Ramos (cell line): Measurements from ENCODE around the gene RBBP8NL.
"Not testable (repeated sequence)": the region's sequence is repeated elsewhere in the genome, so short reads cannot be mapped to it uniquely, and the experiment has no call there.

ENCODE experiments used
- in situ Hi-C: fragments of 300-500 bp; cut with MboI; formaldehyde crosslinking; loops from one replicate; pipeline ENCODE4 v1.14.3; 2022; ENCODE audit warnings: low sequenced_read_pairs; ENCODE audit not compliant: unreplicated experiment

The RBBP8NL gene

DNA sequence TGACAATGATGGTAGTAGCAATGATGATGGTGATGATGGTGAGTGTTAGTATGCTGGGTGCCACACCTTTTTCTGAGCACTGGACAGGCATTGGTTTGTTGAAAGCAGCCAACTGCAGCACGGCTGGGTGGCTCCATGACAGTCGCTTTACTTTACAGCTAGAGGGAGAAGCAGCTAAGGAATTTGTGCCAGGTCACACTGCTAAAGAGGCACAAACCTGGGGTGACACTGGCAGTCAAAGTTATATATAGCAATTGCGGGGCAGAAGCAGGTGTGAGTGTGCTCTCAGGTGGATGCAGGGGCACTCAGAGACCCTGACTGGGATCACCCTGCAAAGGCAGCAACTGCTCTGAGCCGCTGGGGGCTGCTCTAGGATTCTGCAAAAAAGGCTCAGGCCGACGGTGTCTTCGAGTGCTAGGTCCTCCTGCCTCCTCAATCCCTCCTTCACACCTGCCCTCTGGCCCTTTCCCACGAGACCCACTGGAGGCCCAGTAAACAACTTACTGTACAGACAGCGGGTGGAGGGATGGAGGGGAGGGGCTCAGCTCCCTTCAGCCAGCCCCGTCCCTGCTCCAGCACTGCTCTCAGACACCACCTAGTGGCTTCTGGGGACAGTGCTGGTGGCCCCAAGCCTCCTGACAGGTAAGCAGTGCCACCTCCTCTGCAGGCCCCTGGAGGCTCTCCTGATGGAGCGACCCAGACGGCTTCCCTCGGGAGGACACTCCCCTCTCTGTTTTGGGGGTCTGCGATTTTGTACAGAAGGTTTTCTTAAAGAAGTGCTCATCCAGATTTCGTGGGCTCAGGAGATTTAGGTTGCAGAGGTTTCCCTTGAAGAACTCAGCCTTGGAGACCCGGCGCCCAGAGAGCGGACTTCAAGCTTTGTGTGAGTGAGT lies 44.8 kb downstream of the RBBP8NL start:
- in situ Hi-C loops: loop anchor here (5.0 kb wide), 1 partner anchor 75 kb away; no protein-coding TSS in a partner anchor

DNA sequence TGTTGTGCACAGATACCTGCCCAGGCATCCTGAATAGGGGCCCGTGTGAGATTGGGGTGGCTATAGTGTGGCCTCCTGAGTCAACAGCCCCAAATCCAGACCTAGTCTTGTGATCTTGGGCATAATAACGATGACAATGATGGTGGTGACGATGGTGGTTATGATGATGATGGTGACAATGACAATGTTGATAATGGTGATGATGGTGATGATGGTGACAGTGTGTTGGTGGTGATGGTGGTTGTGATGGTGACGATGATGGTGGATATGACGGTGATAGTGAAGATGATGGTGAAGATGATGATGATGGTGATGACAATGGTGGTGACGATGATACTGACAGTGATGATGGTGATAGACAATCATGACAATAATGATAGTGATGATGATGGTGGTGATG lies 45.5 kb downstream of the RBBP8NL start:
- in situ Hi-C loops: loop anchor here (5.0 kb wide), 1 partner anchor 75 kb away; no protein-coding TSS in a partner anchor

DNA sequence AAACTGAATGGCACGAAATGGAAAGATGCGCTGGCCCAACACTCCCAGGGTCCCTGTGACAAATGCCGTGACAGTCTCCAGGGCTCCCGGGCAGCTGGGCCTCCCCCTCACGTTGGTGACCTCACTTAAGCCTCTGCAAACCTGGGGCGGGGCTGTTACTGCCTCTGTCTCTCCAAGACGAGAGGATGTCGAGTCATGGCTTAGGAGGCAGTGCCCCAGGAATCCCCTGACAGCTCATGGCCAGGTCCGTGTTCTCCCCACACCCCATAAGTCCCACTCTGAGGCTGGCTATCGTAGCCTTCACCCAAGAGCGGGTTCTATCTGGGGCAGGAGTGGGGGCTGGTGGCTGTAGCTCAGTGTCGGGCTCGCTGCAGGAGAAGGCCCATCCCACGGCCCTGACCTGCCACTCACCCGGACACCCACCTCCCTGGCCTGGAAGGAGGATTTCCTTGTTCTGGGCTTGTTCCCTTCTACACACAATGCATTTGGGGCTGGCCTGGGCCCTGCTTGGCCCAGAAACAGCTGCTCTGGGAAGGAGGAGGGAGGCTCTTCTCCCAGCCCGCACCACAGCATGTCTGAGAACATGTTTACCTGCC lies 46.0 kb downstream of the RBBP8NL start:
- in situ Hi-C loops: loop anchor here (5.0 kb wide), 1 partner anchor 74 kb away; no protein-coding TSS in a partner anchor

DNA sequence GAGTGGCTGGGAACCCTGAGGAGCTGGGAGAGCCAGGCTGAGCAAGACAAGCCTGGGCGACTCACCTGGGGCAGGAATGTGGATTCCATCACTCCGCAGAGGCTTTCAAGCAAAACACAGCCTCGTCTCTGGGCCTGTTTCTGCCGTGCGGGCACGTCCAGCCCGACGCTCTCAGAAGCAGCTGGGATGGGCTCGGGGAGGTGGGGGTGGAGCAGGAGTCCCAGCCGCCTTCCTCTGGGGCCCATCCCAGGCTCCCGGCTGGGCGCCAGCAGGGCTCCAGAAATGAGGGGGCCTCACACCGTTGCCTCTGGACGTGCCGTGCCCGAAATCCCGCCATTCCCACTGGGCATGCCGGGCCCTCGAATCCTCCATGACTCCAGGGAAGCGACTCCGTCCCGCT lies 49.1 kb downstream of the RBBP8NL start:
- in situ Hi-C loops: no loop called here

- in situ Hi-C loops: no loop called here
These were observed 49.6 kb downstream of the RBBP8NL start for GRCh38 chr20:62377615-62378178.

GRCh38 chr20:62377064-62377461 lies 50.3 kb downstream of the RBBP8NL start:
- in situ Hi-C loops: no loop called here

DNA sequence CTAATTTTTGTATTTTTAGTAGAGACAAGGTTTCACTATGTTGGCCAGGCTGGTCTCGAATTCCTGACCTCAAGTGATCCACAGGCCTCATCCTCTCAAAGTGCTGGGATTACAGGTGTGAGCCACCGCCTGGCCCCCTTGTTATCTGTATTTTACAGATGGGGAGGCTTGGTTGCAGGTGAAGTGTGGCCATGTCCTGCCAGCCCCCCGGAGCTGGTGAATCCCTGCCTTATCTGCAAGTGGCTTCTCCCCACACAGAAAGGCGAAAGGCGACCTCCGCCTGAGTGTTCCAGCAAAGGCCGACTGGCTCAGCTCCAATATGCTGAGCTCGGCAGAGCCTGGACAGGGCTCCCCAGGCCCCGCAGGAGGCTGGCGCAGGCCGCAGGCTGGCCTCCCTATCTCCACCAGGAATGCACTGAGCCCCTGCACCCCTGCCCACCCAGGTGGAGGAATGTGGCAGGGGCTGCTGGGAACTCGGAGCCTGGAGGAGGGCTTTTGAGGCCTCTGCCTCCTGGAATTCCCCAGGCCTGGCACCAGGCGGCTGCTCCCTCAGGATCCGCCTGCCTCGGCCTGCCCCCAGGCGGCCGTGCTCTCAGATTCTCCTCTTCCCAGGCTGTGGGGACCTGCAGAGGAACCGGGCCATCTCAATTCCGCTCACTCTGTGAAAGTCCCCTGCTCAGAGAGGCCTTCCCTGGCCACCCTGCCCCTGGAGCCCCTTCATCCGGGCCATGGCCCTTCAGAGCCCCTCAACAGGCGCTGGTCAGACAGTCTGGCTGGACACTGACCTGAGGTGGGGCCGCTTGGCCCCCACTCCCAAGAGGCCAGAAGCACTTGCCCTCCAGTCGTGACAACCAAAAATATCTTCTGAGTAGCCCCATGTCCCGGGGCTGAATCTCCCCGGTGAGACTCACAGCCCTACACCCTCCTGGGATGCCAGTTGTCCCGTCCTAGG lies 51.0 kb downstream of the RBBP8NL start:
- in situ Hi-C loops: no loop called here

DNA sequence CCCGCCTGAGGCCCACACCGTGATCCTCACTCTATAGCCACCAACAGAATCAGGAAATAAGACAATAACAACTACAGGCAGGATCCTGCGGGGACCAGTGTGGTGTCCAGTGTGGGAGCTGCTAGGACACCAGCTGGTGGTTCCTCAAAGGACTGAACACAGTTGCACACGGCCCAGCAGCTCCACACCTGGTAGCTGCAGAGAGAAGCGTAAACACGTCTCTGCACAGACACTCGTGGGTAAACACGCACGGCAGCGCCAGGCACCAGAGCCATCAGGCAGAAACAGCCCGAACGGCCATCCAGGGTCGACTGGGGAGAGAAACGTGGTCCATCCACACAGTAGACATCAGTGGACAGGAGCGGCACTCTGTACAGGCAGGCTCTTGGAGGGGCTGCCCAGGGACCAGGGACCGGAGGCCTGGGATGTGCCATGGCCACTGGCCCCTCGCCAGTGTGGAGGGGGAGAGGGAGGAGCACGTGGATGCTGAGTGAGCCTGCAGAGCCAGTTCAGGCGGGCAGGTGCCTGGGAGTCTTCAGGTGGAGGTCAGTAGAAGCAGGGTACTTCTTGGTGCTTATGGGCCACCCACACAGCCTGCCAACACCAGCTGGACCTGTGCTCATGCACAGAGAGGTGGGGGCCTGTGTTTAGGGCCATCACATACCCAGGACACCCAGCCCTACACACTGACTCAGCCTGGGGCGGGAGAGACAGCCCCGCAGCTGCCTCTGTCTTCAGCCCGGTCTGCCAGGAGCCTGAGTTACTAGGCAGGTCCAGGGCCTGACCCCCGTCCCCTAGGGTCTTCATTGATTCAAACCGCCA lies 52.8 kb downstream of the RBBP8NL start:
- in situ Hi-C loops: no loop called here

DNA sequence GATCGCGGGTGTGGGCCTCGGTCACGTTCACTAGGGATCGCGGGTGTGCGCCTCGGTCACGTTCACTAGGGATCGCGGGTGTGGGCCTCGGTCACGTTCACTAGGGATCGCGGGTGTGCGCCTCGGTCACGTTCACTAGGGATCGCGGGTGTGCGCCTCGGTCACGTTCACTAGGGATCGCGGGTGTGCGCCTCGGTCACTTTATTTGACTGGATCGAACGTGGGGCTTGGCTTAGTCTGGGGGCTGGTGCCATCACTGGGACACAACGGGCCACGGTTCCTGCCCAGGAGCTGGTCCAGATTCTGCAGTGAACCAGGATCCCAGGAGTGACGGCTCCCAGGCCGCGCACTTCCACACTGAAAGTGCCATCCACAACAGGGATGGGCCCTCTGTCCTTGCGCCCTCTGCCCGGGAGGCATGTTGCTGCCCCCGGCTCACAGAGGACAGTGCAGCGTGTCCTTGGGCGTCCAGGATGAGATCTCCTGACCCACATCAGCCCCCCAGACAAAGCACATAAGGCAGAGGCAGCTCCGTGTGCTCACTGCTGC lies 53.6 kb downstream of the RBBP8NL start:
- in situ Hi-C loops: not testable (repeated sequence)

DNA sequence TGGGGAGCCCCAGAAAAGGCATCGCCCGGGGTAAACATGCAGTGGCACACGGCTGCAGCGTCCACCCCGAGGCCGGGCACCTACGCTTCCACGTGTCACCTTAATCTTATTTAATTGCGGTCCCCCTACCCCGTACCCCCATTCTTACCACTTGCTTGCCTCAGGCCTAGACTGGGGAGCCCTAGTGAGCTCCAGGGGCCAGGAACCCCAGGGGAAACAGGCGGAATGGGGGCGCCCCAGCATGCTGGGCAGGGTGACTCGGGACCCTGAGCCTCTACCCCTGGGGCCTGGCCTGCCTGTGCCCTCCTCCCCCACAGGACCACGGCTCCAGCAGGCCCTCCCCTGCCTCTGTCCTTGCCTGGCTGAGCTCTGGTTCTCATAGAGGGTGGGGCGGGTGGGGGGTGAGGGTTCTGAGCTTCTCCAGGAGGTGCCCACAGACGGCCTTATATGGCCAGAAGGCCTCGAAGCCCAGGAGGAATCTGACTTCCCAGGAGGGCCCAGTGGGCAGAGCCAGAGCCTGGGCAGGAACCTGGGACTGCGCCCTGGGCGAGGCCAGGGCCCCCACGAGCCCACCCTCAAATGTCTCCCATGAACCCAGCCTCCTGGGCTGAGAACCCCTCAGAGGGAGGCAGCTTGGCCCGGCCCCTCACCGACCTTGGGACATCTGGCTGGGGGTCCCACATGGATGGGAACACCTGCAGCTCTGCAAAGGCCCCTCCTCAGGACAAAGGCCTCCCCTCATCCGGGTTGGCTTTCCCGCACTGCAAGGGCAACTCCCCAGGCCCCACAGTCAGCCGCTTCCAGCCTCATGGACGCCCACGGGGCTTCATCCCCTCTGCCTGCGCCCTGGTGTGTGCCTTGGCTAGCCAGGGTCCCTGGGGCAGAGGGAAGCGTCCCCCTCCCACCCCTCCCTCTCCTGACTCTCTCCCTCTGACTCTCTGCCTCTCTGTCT lies 55.0 kb downstream of the RBBP8NL start:
- in situ Hi-C loops: no loop called here

- in situ Hi-C loops: no loop called here
These were observed 55.7 kb downstream of the RBBP8NL start for GRCh38 chr20:62371588-62372041.

- in situ Hi-C loops: no loop called here
These were observed 56.3 kb downstream of the RBBP8NL start for GRCh38 chr20:62370807-62371587.

- in situ Hi-C loops: no loop called here
These were observed 57.1 kb downstream of the RBBP8NL start for GRCh38 chr20:62370115-62370806.

- in situ Hi-C loops: no loop called here
These were observed 57.6 kb downstream of the RBBP8NL start for GRCh38 chr20:62369815-62370114.

DNA sequence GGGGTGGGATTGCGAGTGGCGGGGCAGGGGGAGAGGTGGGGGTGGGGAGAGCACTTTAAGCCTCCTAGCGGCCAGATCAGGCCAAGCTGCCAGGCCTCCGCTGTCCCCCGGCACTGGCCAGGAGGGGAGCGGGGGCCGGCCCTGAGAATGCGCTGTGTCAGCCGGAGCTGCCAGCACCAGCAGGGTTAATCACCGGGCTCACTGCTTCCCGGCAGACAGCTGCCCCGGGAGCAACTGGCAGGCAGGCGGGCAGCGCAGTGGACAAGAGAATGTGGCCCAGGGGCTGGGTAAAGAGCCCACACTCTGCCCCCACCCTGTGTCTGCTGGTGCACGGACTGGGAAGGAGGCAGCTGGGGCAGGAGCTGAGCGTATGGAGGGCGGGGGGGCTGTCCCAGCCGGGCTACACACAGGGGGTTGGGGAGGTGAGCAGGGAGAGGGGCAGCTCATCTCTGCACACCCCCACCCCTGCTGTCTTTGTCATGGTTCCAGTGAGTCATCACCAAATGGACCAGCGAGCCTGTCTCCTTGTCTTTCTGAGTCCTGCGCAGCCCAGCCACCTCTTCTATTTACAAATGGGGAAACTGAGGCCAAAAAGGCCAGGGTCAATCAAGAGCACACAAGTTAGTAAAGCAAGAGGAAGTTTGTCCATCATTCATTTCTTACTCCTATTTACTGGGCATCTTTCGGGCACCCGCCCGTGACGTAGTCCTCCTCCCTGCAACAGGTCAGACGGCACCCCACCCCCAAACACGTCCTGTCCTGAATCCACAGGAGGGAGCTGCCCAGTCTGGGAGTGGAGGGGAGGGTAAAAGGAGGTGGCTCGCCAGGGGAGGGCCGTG lies 58.1 kb downstream of the RBBP8NL start:
- in situ Hi-C loops: no loop called here
